PC-3 (cell line): ENCODE measurements around the gene SGO1.

Experiments
- EZH2 ChIP-seq: fragments of 300-600 bp; sonication (generic); IDR thresholded peaks from one replicate; pipeline ENCODE4 v1.6.1; 2017; ENCODE audit warnings: antibody characterized with exemption, mild to moderate bottlenecking, low read length; ENCODE audit not compliant: unreplicated experiment
- TF ChIP-seq, protein P1 (sequence below): fragments of 300-600 bp; sonication (generic); conservative IDR thresholded peaks from 2 replicates; pipeline ENCODE4 v1.5.1; 2017; ENCODE audit warnings: antibody characterized with exemption, low read depth, mild to moderate bottlenecking, low read length

DNA sequence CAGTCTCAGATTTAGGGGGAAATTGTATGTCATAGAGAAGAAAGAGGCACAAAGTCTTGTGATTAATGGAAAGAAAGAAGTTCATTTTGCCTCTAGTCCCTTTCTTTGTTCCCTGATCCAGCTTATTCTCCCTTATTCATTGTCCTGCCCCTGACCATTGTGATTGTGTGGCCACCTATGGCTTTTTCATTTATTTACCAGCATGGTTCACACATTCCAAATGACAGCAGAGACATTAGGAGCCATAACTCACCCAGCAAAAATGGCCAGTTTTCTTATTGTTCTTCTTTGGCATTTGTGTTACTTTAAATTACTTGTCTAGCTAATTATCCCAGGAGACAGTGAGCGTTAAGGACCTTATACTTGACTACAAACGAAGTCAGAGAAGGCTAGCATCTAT lies 36.3 kb upstream of the SGO1 start:
- TF ChIP-seq, protein P1, sequence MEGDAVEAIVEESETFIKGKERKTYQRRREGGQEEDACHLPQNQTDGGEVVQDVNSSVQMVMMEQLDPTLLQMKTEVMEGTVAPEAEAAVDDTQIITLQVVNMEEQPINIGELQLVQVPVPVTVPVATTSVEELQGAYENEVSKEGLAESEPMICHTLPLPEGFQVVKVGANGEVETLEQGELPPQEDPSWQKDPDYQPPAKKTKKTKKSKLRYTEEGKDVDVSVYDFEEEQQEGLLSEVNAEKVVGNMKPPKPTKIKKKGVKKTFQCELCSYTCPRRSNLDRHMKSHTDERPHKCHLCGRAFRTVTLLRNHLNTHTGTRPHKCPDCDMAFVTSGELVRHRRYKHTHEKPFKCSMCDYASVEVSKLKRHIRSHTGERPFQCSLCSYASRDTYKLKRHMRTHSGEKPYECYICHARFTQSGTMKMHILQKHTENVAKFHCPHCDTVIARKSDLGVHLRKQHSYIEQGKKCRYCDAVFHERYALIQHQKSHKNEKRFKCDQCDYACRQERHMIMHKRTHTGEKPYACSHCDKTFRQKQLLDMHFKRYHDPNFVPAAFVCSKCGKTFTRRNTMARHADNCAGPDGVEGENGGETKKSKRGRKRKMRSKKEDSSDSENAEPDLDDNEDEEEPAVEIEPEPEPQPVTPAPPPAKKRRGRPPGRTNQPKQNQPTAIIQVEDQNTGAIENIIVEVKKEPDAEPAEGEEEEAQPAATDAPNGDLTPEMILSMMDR: no peak
- TF ChIP-seq EZH2: no peak
